NCI-H510A (cell line): ENCODE results near the gene TUBE1.
"Not testable (repeated sequence)": the region's sequence is repeated elsewhere in the genome, so short reads cannot be mapped to it uniquely, and the experiment has no call there.

Experiments
- DNase-seq: peaks from one replicate; lab custom pipeline; 2025; lab: John Stamatoyannopoulos, UW

The TUBE1 gene

DNA sequence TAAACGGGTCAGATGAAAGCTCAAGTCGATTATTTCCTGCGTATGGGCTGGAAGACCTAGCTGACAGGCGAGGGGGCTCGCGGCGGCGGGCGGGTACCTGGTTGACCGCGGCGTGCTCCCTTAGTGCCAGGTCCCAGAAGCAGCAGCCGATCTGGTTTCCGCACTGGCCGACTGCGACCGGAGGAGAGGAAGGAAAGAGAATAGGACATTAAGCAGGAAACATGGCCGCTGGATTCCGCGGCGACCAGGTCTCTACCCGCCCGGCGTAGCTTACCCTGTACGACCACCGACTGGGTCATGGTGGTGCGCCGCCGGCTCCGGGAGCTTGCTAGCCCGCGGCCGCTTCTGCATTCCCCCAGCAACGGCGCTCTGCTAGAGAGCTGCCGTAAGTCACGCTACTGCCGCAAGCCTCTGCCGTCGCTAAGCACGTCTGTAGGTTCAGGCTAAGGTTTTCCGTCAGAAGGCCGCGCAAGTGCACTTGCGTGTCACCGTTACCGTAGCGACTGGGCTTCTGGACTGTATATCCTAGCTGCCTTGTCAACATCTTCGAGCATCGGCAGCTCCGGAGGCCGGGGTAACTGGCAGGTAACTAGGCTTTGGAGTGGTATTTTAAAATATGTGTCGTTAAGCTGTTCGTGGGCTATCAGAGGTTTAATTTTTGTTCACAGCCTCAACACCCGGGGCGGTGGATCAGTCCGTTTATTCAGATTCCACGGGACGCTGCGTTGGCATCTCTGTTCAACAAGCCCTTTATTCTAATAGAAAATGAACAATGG lies at the start of gene TUBE1, which contains the start of gene FAM229B:
Gene TUBE1, minus strand, starts transcription at position 347 of the 776 bp plus-strand sequence. Its CDS starts 48 bp downstream, at position 299.
Gene FAM229B, plus strand, starts transcription at position 456 of the 776 bp plus-strand sequence. CDS start 11,693 bp downstream, outside the sequence.
- peak; percentile 59 for DNase-seq

DNA sequence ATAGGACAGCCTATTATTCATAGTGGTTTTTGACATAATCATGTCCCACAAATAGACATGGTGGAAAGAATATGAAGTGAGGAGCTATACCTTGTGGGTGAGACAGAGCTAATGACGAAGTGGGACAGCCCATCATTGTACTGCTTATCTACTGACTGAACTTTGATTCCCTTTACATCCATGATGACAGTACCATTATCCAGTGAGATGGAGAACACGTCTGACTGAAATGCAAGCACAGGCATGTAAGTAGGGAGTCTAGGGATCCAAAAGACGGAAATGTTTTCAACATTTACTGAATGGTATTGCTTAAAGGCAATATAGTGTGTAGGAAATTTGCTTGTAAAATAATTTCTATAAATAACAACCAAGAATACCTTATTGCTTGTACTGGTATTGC lies 43.6 kb upstream of the TUBE1 start:
- no peak for DNase-seq

GRCh38 chr6:112128208-112128607 lies 40.9 kb upstream of the TUBE1 start:
- no peak for DNase-seq

GRCh38 chr6:112123982-112124381 lies 36.7 kb upstream of the TUBE1 start:
- no peak for DNase-seq

DNA sequence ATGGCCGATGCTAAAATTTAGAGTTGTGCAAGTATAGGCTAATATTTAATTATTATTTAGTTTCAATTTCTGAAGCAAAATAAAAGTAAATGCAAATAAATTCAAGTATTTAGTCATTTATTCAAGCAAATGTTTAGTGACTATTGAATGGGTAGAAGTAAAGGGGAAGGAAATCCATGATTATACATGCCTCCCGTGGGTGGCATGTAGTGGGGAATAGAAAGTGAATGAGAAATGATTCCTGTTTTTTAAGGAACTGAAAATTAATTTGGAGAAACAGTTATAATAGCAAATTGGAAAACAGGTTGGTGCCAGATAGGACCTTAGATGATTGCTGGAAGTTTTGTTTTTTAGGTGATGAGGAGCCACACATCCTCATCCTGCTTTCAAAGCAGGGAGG lies 35.5 kb upstream of the TUBE1 start:
- no peak for DNase-seq

DNA sequence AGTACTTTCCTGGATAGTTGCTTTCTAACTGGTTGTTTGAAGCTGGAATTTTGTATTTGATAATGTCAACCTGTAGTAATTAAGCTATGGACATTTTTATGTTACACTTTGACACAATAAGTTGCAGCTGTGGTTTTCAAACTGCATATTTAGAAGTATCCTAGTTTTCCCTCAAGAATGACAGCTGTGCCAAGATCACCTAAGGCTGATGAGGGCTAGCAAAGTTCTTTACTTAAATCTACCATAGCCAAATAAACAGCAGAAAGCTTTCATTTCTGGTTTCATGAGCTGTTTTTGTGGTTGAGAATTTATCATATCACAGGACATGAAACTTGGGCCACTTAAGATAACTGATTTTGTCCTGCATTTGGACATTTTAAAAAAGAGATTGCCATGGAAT lies 30.8 kb upstream of the TUBE1 start:
- DNase-seq, result no peak

DNA sequence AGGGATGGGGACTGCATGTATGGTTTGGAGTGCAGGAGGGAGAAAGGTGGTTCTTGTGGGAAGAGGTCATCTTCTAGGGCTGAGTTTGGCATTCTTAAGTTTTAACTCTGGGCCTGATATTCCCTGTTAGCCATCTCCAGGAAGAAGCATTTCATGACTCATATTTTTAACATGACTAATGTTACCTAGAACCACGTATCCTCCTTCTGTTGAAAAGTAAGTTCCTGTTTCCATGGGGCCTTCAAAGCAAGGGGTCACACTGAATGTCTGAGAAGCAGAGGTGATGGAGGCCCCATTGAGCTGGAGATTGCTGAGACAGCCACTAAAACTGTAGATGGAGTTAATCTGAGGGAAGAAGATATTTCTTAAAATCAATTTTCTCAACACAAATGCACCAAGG lies 30.3 kb upstream of the TUBE1 start:
- no peak for DNase-seq

DNA sequence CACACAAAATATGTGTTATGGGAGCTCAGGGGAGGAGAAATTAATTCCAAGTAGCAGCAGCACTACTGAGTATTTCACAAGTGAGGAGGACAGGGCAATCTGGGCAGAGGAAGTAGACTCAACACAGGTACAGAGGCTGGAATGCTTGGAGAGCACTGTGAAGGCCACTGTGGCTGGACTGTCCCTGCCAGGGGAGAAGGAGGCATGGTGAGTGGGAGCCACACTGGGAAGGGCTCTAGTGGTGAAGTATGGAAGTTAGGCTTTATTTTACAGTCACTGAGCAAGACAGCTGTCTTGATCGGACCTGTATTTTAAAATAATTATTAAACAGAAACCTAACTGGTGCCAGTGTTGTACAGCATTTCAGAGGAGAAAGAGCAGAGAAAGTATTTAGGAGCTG lies 28.9 kb upstream of the TUBE1 start:
- no peak for DNase-seq

DNA sequence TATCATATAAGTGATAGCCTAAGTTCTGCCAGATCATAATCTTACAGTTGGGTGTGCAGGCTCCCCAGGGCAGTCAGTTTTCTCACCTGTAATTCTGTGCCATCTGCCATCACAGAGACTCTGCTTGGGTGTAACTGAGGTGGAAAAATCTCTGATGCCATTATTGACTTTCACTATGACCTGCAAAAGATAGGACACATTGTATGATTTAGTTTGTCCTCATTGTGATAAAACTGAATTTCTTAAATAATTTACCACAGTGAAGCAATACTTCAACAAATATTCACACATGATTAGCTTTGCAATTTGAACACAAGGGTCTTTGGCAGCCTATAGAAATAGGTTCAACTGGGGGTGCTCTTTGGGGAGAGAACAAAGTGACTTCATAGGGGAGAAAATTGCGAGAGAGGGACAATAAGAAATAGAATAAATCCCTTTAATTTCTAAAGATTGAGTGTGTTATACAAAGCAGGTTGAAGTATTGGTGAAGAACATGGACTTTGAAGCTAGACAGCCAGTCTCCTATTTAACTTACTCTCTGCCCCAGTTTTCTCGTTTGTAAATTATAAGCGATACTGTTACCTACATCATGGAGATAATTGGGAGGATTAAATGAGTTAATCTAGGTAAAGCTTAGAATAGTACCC lies 27.4 kb upstream of the TUBE1 start:
- no peak for DNase-seq

GRCh38 chr6:112113918-112114317 lies 26.6 kb upstream of the TUBE1 start:
- DNase-seq, result no peak

- DNase-seq, result no peak
These were observed 26.1 kb upstream of the TUBE1 start for GRCh38 chr6:112113431-112113830.

DNA sequence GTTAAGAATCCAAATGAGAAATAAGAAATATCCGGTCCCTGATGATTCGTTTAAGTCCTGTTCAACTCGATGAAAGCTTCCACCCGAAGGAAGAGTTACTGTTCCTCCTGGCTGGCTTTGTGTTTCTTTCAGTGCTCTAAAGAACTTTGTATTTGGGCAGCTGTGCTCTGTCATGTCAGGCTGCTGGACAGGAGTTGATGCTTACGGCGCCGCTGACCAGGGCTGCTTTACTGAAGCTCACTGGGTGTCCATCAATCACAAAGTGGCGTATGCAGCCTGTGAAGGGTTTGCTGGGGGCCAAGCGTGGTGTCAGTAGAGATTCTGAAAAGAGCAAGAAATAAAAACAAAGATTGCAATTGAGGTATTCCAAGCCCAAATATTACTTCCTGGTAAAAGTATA lies 22.0 kb upstream of the TUBE1 start:
- no peak for DNase-seq

DNA sequence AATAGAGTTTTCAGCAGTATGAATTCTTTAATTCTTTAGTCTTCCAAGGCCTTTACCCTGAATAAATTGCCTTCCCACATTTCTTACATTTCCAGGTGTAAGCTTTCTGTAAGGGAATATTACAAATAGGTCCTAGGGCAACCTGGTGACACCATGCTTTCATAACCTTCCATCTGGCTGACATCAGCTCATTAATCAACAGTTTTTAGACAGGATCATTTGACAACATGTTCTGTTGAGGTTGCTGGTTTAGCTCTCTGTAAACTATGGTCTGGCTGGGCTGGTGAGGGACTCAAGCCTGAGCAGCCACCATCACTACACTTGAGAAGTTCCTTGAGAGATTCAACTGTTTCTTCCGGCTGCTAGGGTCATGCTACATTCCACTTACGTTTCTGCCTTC lies 19.3 kb upstream of the TUBE1 start:
- no peak for DNase-seq

GRCh38 chr6:112106026-112106425 lies 18.7 kb upstream of the TUBE1 start:
- DNase-seq, result not testable (repeated sequence)

DNA sequence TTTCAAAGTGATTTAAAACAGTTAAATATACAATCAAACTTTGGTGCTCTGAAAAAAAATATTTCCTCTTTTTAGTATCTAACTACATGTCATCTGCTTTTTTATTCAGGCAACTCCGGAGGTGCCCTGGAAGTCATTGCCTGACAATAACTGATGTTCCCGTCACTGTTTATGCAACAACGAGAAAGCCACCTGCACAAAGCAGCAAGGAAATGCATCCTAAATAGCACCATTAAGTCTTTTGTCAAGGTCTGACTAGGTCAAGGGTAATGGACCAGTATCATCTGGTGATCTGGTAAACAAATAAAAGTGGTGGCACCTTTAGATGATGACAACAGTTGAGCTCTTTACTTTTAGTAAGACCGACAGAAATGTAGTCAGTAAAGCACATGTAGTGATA lies 13.3 kb upstream of the TUBE1 start:
- no peak for DNase-seq

DNA sequence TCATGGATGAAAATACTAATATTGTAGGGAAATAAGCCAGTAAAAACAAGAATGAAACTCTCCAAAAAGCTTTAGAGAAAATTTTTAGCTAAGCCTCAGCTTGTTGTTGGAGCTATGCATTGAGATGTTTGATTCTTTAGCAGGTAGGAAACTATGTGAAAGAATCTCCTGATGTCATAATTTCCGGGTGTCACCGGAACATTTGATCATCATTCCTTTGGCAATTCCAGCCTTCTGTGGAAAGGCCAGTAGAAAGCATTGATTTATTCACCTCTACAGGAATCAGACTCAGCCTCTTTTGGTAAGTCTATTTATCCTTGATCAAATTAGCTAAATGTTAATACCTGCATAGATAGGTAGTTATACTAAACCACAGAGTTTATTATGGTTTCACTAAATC lies 9.6 kb upstream of the TUBE1 start:
- no peak for DNase-seq

- no peak for DNase-seq
These were observed 634 bp upstream of the TUBE1 start for GRCh38 chr6:112087916-112088315.

DNA sequence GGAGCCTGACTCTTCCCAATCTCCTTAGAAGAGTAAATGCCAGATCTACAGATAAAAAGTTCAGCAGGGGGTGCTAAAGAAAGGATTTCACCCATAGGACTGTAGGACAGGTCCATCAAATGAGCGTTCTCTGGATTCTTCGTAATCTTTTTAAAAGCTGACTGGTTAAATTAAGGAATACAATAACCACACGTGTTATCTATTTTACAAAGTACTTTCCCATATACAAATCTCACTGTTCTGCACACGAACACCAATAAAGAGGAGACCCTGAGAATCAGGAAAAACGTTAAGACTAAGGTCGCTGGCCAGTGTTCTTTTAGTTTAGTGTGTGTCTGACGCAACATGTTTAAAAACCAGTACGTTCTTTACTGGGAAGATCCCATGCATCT lies 542 bp downstream of the TUBE1 start:
- DNase-seq, result no peak

- no peak for DNase-seq
These were observed 1.8 kb downstream of the TUBE1 start for GRCh38 chr6:112085286-112086065.

GRCh38 chr6:112081569-112081968 lies 5.7 kb downstream of the TUBE1 start:
- DNase-seq, result no peak

GRCh38 chr6:112066606-112067005 lies 20.7 kb downstream of the TUBE1 start:
- no peak for DNase-seq

- no peak for DNase-seq
These were observed 21.8 kb downstream of the TUBE1 start for GRCh38 chr6:112065426-112065986.
